ENCODE results near the gene POU3F3. TPM values are rescaled to one million over a fixed set of nuclear protein-coding genes. Genes with fewer than 3 reads are reported as not detected.

The POU3F3 gene
- polyA plus RNA-seq, 1 donor (not counting 4 experiments of a cell fraction or from before 2014, with no cell fraction given), result not detected

GRCh38 chr2:104849618-104850141, 4.2 kb upstream of the POU3F3 start:
- no peak overlapping the region for H3K4me3 ChIP-seq (ENCODE audit: control insufficient read depth in 2 of 3, extremely low read depth in 1 of 3, insufficient read depth in 2 of 3, low read depth in 1 of 3, low read length in 3 of 3)
- H4K20me1 ChIP-seq (ENCODE audit: control insufficient read depth, extremely low read depth, insufficient read depth, low read length), result no peaks in the 10 kb centered on the region
- H3K9ac ChIP-seq (ENCODE audit: control insufficient read depth, extremely low read depth, insufficient read depth, low read length), result no peak overlapping the region
- peak; percentile 83 for FAIRE-seq
- H3K4me1 ChIP-seq (ENCODE audit: control insufficient read depth, extremely low read depth, insufficient read depth, low read length), result no peaks in the 10 kb centered on the region
- H3K27me3 ChIP-seq (ENCODE audit: control insufficient read depth, extremely low read depth, insufficient read depth, low read length), result peaks cover 83% of the 10 kb centered on the region
- dilution Hi-C loops (cut with MboI; ENCODE audit: extremely low pct_ligation_motif_present, low sequenced_read_pairs), result no loop called here
- no peak overlapping the region for H3K27ac ChIP-seq (ENCODE audit: control insufficient read depth, insufficient read depth, low read length)
- no peaks in the 10 kb centered on the region for H3K9me1 ChIP-seq (ENCODE audit: control insufficient read depth, extremely low read depth, insufficient read depth, low read length)
- H2AFZ ChIP-seq (ENCODE audit: control insufficient read depth, low read length), result no peak overlapping the region
- peak; percentile 61 to 74 (median 66) for TF ChIP-seq CTCF (optimal IDR thresholded peaks at IDR 0.05 in 1 of 3, IDR thresholded peaks at IDR 0.05 in 1 of 3, conservative IDR thresholded peaks at IDR 0.05 in 1 of 3; ENCODE audit: extremely low read depth in 1 of 3, insufficient read depth in 2 of 3, low read length in 3 of 3)
- no peak for TF ChIP-seq EZH2 (IDR thresholded peaks at IDR 0.05; ENCODE audit: low read length)
- no peaks in the 10 kb centered on the region for H3K9me3 ChIP-seq (ENCODE audit: control insufficient read depth, low read depth, low read length)
- no peaks in the 10 kb centered on the region for H3K36me3 ChIP-seq (ENCODE audit: control insufficient read depth in 2 of 2, extremely low read depth in 1 of 2, insufficient read depth in 2 of 2, low read length in 2 of 2)
- H3K79me2 ChIP-seq (ENCODE audit: control insufficient read depth, insufficient read depth, low read length), result no peaks in the 10 kb centered on the region
- H3K4me2 ChIP-seq (ENCODE audit: control insufficient read depth, extremely low read depth, insufficient read depth, low read depth, low read length), result no peak overlapping the region
- DNase-seq (ENCODE audit: low read depth, low spot score), result no peak

- Histone ChIP-seq H3K27ac (ENCODE audit: control insufficient read depth, insufficient read depth, low read length) (no peak overlapping the region), H3K27me3 (ENCODE audit: control insufficient read depth, extremely low read depth, insufficient read depth, low read length) (peaks cover 78% of the 10 kb centered on the region), H3K4me2 (ENCODE audit: control insufficient read depth, extremely low read depth, insufficient read depth, low read depth, low read length) (no peak overlapping the region), H3K36me3 (ENCODE audit: control insufficient read depth in 2 of 2, extremely low read depth in 1 of 2, insufficient read depth in 2 of 2, low read length in 2 of 2) (no peaks in the 10 kb centered on the region), H3K9ac (ENCODE audit: control insufficient read depth, extremely low read depth, insufficient read depth, low read length) (no peak overlapping the region), H2AFZ (ENCODE audit: control insufficient read depth, low read length) (no peak overlapping the region), H3K79me2 (ENCODE audit: control insufficient read depth, insufficient read depth, low read length) (no peaks in the 10 kb centered on the region), H3K4me3 (ENCODE audit: control insufficient read depth in 2 of 3, extremely low read depth in 1 of 3, insufficient read depth in 2 of 3, low read depth in 1 of 3, low read length in 3 of 3) (no peak overlapping the region), H3K9me1 (ENCODE audit: control insufficient read depth, extremely low read depth, insufficient read depth, low read length) (no peaks in the 10 kb centered on the region), H4K20me1 (ENCODE audit: control insufficient read depth, extremely low read depth, insufficient read depth, low read length) (no peaks in the 10 kb centered on the region), H3K4me1 (ENCODE audit: control insufficient read depth, extremely low read depth, insufficient read depth, low read length) (no peaks in the 10 kb centered on the region), H3K9me3 (ENCODE audit: control insufficient read depth, low read depth, low read length) (no peaks in the 10 kb centered on the region)
- dilution Hi-C loops (cut with MboI; ENCODE audit: extremely low pct_ligation_motif_present, low sequenced_read_pairs), result no loop called here
- TF ChIP-seq CTCF (optimal IDR thresholded peaks at IDR 0.05 in 1 of 3, IDR thresholded peaks at IDR 0.05 in 1 of 3, conservative IDR thresholded peaks at IDR 0.05 in 1 of 3; ENCODE audit: extremely low read depth in 1 of 3, insufficient read depth in 2 of 3, low read length in 3 of 3), result no peak
- no peak for TF ChIP-seq EZH2 (IDR thresholded peaks at IDR 0.05; ENCODE audit: low read length)
- DNase-seq (ENCODE audit: low read depth, low spot score), result no peak
- FAIRE-seq, result no peak
Measured at GRCh38 chr2:104850361-104851290, 3.3 kb upstream of the POU3F3 start.

Data from keratinocyte (primary cell).